ENCODE measurements around the gene ZNF880. TPM values are rescaled to one million over a fixed set of nuclear protein-coding genes. Genes with fewer than 3 reads are reported as not detected.

Gene ZNF880
- total RNA-seq, result 1 to 10 TPM; 1.0 to 2.9 (median 2.3) TPM
- long read RNA-seq, result 0 reads

GRCh38 chr19:52369559-52370340, at the start of gene ZNF880:
ZNF880 (plus strand) TSS chr19:52369923; CDS start chr19:52369966, 43 bp downstream.
- H3K4me1 ChIP-seq, result no peaks in the 10 kb centered on the region
- H3K9me3 ChIP-seq, result peaks cover 0 to 34% (median 3%) of the 10 kb centered on the region in 4 donors
- H3K36me3 ChIP-seq, result peaks cover 0 to 13% (median 0%) of the 10 kb centered on the region in 4 donors
- H3K4me3 ChIP-seq, result peak within 1 kb of the TSS; percentile 50 to 64 (median 54)
- peak; percentile 93 to 99 (median 96) for ATAC-seq
- WGBS (ENCODE audit: insufficient coverage, low coverage, low lambda C conversion rate, missing lambda C conversion rate), result 4% methylated on average over 44 of the region's 52 CpGs
- no peaks in the 10 kb centered on the region for H3K27me3 ChIP-seq
- peak; percentile 78 to 90 (median 87) for DNase-seq
- H3K27ac ChIP-seq, result peak within 1 kb of the TSS; percentile 38 to 87 (median 66)
- intact Hi-C loops (cut with DNase I), result no loop called here
- TF ChIP-seq CTCF (IDR thresholded peaks at IDR 0.05), result no peak
- peak; percentile 25 for TF ChIP-seq POLR2A (IDR thresholded peaks at IDR 0.05)

- DNase-seq, result no peak
- intact Hi-C loops (cut with DNase I), result no loop called here
- H3K27me3 ChIP-seq, result no peaks in the 10 kb centered on the region
- peaks cover 15 to 90% (median 48%) of the 10 kb centered on the region in 4 donors for H3K9me3 ChIP-seq
- TF ChIP-seq CTCF (IDR thresholded peaks at IDR 0.05) (no peak), POLR2A (IDR thresholded peaks at IDR 0.05) (no peak)
- H3K36me3 ChIP-seq, result peaks cover 4 to 59% (median 23%) of the 10 kb centered on the region in 4 donors
- ATAC-seq, result no peak
- no peak overlapping the region for H3K4me3 ChIP-seq
- H3K27ac ChIP-seq, result no peak overlapping the region
- H3K4me1 ChIP-seq, result no peaks in the 10 kb centered on the region
- 91% methylated on average over 6 of the region's 6 CpGs for WGBS (ENCODE audit: insufficient coverage, low coverage, low lambda C conversion rate, missing lambda C conversion rate)
These were observed 47.3 kb upstream of the ZNF880 start for GRCh38 chr19:52322429-52322828.

GRCh38 chr19:52331757-52332156, 38.0 kb upstream of the ZNF880 start:
- no peak for TF ChIP-seq CTCF (IDR thresholded peaks at IDR 0.05)
- TF ChIP-seq POLR2A (IDR thresholded peaks at IDR 0.05), result no peak
- Histone ChIP-seq H3K4me1 (no peaks in the 10 kb centered on the region), H3K27ac (no peak overlapping the region), H3K9me3 (peaks cover 0 to 62% (median 8%) of the 10 kb centered on the region in 4 donors), H3K27me3 (no peaks in the 10 kb centered on the region), H3K4me3 (no peak overlapping the region), H3K36me3 (no peaks in the 10 kb centered on the region)
- no peak for ATAC-seq
- WGBS (ENCODE audit: insufficient coverage, low coverage, low lambda C conversion rate, missing lambda C conversion rate), result 82% methylated on average over 10 of the region's 10 CpGs
- intact Hi-C loops (cut with DNase I), result no loop called here
- DNase-seq, result no peak

GRCh38 chr19:52335768-52336116, 34.0 kb upstream of the ZNF880 start:
- intact Hi-C loops (cut with DNase I), result no loop called here
- WGBS (ENCODE audit: insufficient coverage, low coverage, low lambda C conversion rate, missing lambda C conversion rate), result 46% methylated on average over 9 of the region's 9 CpGs
- H3K27ac ChIP-seq, result peak overlapping the region in 1 of 3 donors; percentile 51

More at GRCh38 chr19:52335768-52336116, 34.0 kb upstream of the ZNF880 start:
- TF ChIP-seq POLR2A (IDR thresholded peaks at IDR 0.05) (no peak), CTCF (IDR thresholded peaks at IDR 0.05) (no peak)
- Histone ChIP-seq H3K9me3 (peaks cover 0 to 31% (median 3%) of the 10 kb centered on the region in 4 donors), H3K4me3 (peak overlapping the region; percentile 44 to 54 (median 49)), H3K36me3 (no peaks in the 10 kb centered on the region), H3K27me3 (no peaks in the 10 kb centered on the region), H3K4me1 (no peaks in the 10 kb centered on the region)
- no peak for DNase-seq
- peak in 1 of 4 donors; percentile 16 for ATAC-seq

Data from right lobe of liver (tissue), 6 donors.